T-helper 2 cell treated with Interferon-gamma antibody and Interleukin-4, amounts not matched to agents 100 ng/mL and 5 ng/mL, for 36 hours (primary cell): ENCODE measurements around the gene NAAA. TPM values are rescaled to one million over a fixed set of nuclear protein-coding genes. Genes with fewer than 3 reads are reported as not detected.

Source experiments
- total RNA-seq: library from RNA; stranded (reverse); gene quantifications from 2 replicates; pipeline ENCODE4 v1.2.3, GENCODE V29; 2022

The NAAA gene
- total RNA-seq, 1 donor from 2014 or later = 37.7 TPM

Other genes with a start within 250 kb of the NAAA start
- gene USO1, start 216.4 kb downstream of the NAAA start, total RNA-seq = 48.0 and 49.3 TPM in 2 replicates
- gene PPEF2, start 38.6 kb downstream of the NAAA start, total RNA-seq = 0.07 and 0.52 TPM in 2 replicates
- 54.9 and 58.7 TPM in 2 replicates for gene SDAD1, start 49.9 kb upstream of the NAAA start, total RNA-seq
- 0.09 and 0.23 TPM in 2 replicates for gene CXCL9, start 66.5 kb upstream of the NAAA start, total RNA-seq
- 0.77 and 1.4 TPM in 2 replicates for gene CXCL10, start 82.5 kb upstream of the NAAA start, total RNA-seq
- gene CXCL11, start 95.1 kb upstream of the NAAA start, total RNA-seq = 0.11 and 0.48 TPM in 2 replicates
- gene ART3, start 133.7 kb upstream of the NAAA start, total RNA-seq = 0.16 TPM in 1 of 2 replicates, not detected in the other
- 53.2 and 59.2 TPM in 2 replicates for gene NUP54, start 207.4 kb upstream of the NAAA start, total RNA-seq